Keratinocyte (primary cell): ENCODE measurements around the gene SCRT2.

Experiments
- CTCF ChIP-seq, 3 experiments: IDR thresholded peaks in 1 of 3; conservative IDR thresholded peaks in 1 of 3; optimal IDR thresholded peaks in 1 of 3; 2 replicates in 2 of 3; 3 replicates in 1 of 3; pipeline versions ENCODE3 to v1.5.1; 2011; ENCODE audit warnings: low read length in 3 of 3, mild to moderate bottlenecking in 3 of 3, moderate library complexity in 2 of 3, control low read depth in 1 of 3, inconsistent platforms in 1 of 3; ENCODE audit not compliant: insufficient read depth in 2 of 3; ENCODE audit errors: extremely low read depth in 1 of 3
- EZH2 ChIP-seq: IDR thresholded peaks from one replicate; pipeline ENCODE4 v1.6.1; 2012; ENCODE audit warnings: inconsistent platforms, mild to moderate bottlenecking, low read length, moderate library complexity

DNA sequence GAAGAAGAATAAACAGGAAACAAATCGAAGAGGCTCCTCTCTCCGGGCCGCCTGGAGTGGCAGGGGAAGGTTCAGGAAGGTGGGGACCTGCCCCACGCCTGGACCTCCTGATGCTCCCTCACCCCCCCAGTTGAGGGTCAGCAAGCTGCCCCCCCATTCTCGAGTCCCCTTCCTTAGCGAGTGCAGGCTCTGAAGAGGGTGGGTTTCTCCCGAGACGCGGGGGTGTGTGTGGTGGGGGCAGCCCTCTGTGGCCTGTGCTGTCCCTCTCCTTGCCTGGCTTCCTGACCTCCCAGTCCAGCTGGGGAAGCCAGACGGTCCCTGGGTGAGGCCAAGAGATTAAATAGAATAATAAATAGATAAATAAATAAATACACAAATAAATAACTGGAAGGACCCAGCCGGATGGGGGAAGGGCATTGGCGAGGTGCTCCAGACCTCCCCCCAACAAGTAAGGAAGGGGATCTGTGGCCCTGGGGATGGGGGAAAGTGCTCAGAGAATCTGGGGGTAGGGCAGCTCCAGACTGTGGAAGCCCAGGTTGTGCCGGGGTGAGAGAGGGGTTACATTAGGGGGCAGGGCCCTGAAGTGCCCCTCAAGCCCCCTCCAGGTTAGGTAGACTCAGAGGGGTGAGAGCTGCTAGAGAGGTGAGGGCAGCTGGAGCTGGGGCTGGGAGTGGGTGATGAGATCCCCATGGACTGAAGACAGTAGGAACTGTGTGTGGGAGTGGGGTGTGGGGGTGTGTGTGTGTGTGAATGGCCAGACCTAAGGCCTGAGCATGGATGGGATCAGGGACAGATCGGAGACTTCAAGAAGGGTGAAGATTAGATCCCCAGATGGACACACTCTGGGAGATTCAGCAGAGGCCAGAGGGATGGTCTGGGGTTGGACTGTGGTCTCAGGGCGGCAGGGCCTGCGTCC lies 13.1 kb downstream of the SCRT2 start:
- TF ChIP-seq CTCF (optimal IDR thresholded peaks at IDR 0.05 in 1 of 3, IDR thresholded peaks at IDR 0.05 in 1 of 3, conservative IDR thresholded peaks at IDR 0.05 in 1 of 3; ENCODE audit: extremely low read depth in 1 of 3, insufficient read depth in 2 of 3, low read length in 3 of 3) (no peak), EZH2 (no peak)
